ENCODE results near the gene KCNQ1. TPM values are rescaled to one million over a fixed set of nuclear protein-coding genes. Genes with fewer than 3 reads are reported as not detected.

The KCNQ1 gene
- total and polyA plus RNA-seq, 5 experiments from 2014 or later = 8.7 to 25.1 (median 22.9) TPM

GRCh38 chr11:2768471-2769408 lies 323.9 kb downstream of the KCNQ1 start:
- H3K27ac Mint-ChIP-seq = peak overlapping the region in 1 of 10 donors; percentile 3
- DNase-seq = peak in 2 of 10 donors; percentile 14 to 60
- ATAC-seq = no peak
- H3K4me3 Mint-ChIP-seq = no peak overlapping the region
- peaks cover 5 to 25% (median 17%) of the 10 kb centered on the region in 4 donors for H3K4me1 Mint-ChIP-seq
- peaks cover 0 to 11% (median 0%) of the 10 kb centered on the region in 9 donors for H3K9me3 Mint-ChIP-seq
- H3K36me3 Mint-ChIP-seq = peaks cover 5 to 20% (median 14%) of the 10 kb centered on the region in 3 donors
- H3K27me3 Mint-ChIP-seq = no peaks in the 10 kb centered on the region
- POLR2A ChIA-PET = no interaction called here

- no peak overlapping the region for H3K4me3 Mint-ChIP-seq
- ATAC-seq = no peak
- H3K36me3 Mint-ChIP-seq = peaks cover 0 to 17% (median 11%) of the 10 kb centered on the region in 3 donors
- peak in 2 of 10 donors; percentile 13 to 52 for DNase-seq
- no peaks in the 10 kb centered on the region for H3K27me3 Mint-ChIP-seq
- POLR2A ChIA-PET = no interaction called here
- H3K27ac Mint-ChIP-seq = no peak overlapping the region
- peaks cover 7 to 33% (median 21%) of the 10 kb centered on the region in 4 donors for H3K4me1 Mint-ChIP-seq
- H3K9me3 Mint-ChIP-seq = peaks cover 0 to 7% (median 0%) of the 10 kb centered on the region in 9 donors
Observed at GRCh38 chr11:2769409-2770095, 324.7 kb downstream of the KCNQ1 start.

- Mint-ChIP-seq H3K4me1 (peaks cover 13 to 40% (median 27%) of the 10 kb centered on the region in 4 donors), H3K27ac (peak overlapping the region in 1 of 10 donors; percentile 40), H3K9me3 (peaks cover 0 to 7% (median 0%) of the 10 kb centered on the region in 9 donors), H3K36me3 (peaks cover 0 to 17% (median 9%) of the 10 kb centered on the region in 3 donors), H3K27me3 (no peaks in the 10 kb centered on the region), H3K4me3 (no peak overlapping the region)
- ATAC-seq (no peak), DNase-seq (peak in 2 of 10 donors; percentile 16 to 62)
- POLR2A ChIA-PET = no interaction called here
Observed at GRCh38 chr11:2770096-2770751, 325.4 kb downstream of the KCNQ1 start.

GRCh38 chr11:2770761-2771301 lies 326.0 kb downstream of the KCNQ1 start:
- Mint-ChIP-seq H3K27me3 (no peaks in the 10 kb centered on the region), H3K9me3 (peaks cover 0 to 1% (median 0%) of the 10 kb centered on the region in 9 donors), H3K36me3 (peaks cover 0 to 17% (median 6%) of the 10 kb centered on the region in 3 donors), H3K27ac (peak overlapping the region in 1 of 10 donors; percentile 40), H3K4me3 (no peak overlapping the region), H3K4me1 (peaks cover 13 to 41% (median 27%) of the 10 kb centered on the region in 4 donors)
- ATAC-seq = no peak
- POLR2A ChIA-PET = no interaction called here
- DNase-seq = peak in 2 of 10 donors; percentile 17 to 38

GRCh38 chr11:2771758-2772466 lies 327.1 kb downstream of the KCNQ1 start:
- Mint-ChIP-seq H3K9me3 (no peaks in the 10 kb centered on the region), H3K36me3 (peaks cover 0 to 20% (median 6%) of the 10 kb centered on the region in 3 donors), H3K4me3 (no peak overlapping the region), H3K27ac (peak overlapping the region in 1 of 10 donors; percentile 40), H3K27me3 (no peaks in the 10 kb centered on the region), H3K4me1 (peaks cover 13 to 41% (median 27%) of the 10 kb centered on the region in 4 donors)
- DNase-seq (peak in 2 of 10 donors; percentile 16 to 31), ATAC-seq (no peak)
- POLR2A ChIA-PET = no interaction called here

- no peak for ATAC-seq
- H3K27ac Mint-ChIP-seq = peak overlapping the region in 3 of 10 donors; percentile 8 to 25 (median 13)
- POLR2A ChIA-PET = no interaction called here
Observed at GRCh38 chr11:2772544-2773031, 327.8 kb downstream of the KCNQ1 start.

GRCh38 chr11:2774173-2775082 lies 329.6 kb downstream of the KCNQ1 start:
- Mint-ChIP-seq H3K4me3 (peak overlapping the region in 5 of 10 donors; percentile 3 to 67 (median 23)), H3K9me3 (no peaks in the 10 kb centered on the region), H3K36me3 (peaks cover 0 to 21% (median 0%) of the 10 kb centered on the region in 3 donors), H3K27me3 (no peaks in the 10 kb centered on the region), H3K27ac (peak overlapping the region in 3 of 10 donors; percentile 24 to 79 (median 63)), H3K4me1 (peaks cover 14 to 41% (median 26%) of the 10 kb centered on the region in 4 donors)
- DNase-seq (peak in 1 of 10 donors; percentile 50), ATAC-seq (no peak)
- POLR2A ChIA-PET = no interaction called here

More at GRCh38 chr11:2772544-2773031, 327.8 kb downstream of the KCNQ1 start:
- H3K36me3 Mint-ChIP-seq = peaks cover 0 to 21% (median 6%) of the 10 kb centered on the region in 3 donors
- peaks cover 13 to 41% (median 26%) of the 10 kb centered on the region in 4 donors for H3K4me1 Mint-ChIP-seq
- peak in 1 of 10 donors; percentile 44 for DNase-seq
- no peaks in the 10 kb centered on the region for H3K27me3 Mint-ChIP-seq
- no peak overlapping the region for H3K4me3 Mint-ChIP-seq
- H3K9me3 Mint-ChIP-seq = no peaks in the 10 kb centered on the region

GRCh38 chr11:2775083-2775625 lies 330.3 kb downstream of the KCNQ1 start:
- DNase-seq (peak in 5 of 10 donors; percentile 0 to 58 (median 17)), ATAC-seq (peak; percentile 54 to 72)
- Mint-ChIP-seq H3K4me1 (peaks cover 14 to 41% (median 26%) of the 10 kb centered on the region in 4 donors), H3K9me3 (no peaks in the 10 kb centered on the region), H3K27me3 (no peaks in the 10 kb centered on the region), H3K27ac (peak overlapping the region in 3 of 10 donors; percentile 40 to 79 (median 63)), H3K36me3 (peaks cover 0 to 21% (median 0%) of the 10 kb centered on the region in 3 donors), H3K4me3 (peak overlapping the region in 2 of 10 donors; percentile 18 to 54)
- POLR2A ChIA-PET = no interaction called here

- peak in 1 of 10 donors; percentile 35 for DNase-seq
- Mint-ChIP-seq H3K4me3 (no peak overlapping the region), H3K9me3 (no peaks in the 10 kb centered on the region), H3K27ac (peak overlapping the region in 1 of 10 donors; percentile 40), H3K4me1 (peaks cover 14 to 36% (median 25%) of the 10 kb centered on the region in 4 donors), H3K36me3 (peaks cover 0 to 21% (median 1%) of the 10 kb centered on the region in 3 donors), H3K27me3 (no peaks in the 10 kb centered on the region)
- no peak for ATAC-seq
- POLR2A ChIA-PET = no interaction called here
Observed at GRCh38 chr11:2775626-2776350, 331.0 kb downstream of the KCNQ1 start.

All from naive thymus-derived CD8-positive, alpha-beta T cell (primary cell).